ENCODE measurements around the gene DOP1B.
"Not testable (repeated sequence)": the region's sequence is repeated elsewhere in the genome, so short reads cannot be mapped to it uniquely, and the experiment has no call there.

Gene DOP1B

DNA sequence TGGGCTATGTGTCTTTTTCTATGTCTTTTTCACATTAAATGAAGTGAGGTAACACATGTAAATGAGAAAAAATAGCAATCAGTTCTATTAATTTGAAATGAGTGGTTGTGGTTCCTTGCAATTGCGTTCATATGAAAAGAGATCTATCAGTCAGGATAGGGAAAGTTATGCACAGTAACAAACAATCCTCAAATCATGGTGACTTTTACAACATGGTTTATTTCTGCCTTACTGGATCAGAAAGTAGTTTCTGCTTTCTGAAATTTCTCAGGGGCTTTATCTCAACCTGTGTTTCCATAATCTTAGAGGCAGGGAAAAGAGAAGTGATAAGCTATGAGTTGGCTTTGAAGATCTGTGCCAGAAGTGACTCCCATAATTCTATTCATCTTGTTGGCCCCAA lies 39.0 kb downstream of the DOP1B start:
- no peak for DNase-seq (ENCODE audit: low spot score)
- TF ChIP-seq, protein P1, sequence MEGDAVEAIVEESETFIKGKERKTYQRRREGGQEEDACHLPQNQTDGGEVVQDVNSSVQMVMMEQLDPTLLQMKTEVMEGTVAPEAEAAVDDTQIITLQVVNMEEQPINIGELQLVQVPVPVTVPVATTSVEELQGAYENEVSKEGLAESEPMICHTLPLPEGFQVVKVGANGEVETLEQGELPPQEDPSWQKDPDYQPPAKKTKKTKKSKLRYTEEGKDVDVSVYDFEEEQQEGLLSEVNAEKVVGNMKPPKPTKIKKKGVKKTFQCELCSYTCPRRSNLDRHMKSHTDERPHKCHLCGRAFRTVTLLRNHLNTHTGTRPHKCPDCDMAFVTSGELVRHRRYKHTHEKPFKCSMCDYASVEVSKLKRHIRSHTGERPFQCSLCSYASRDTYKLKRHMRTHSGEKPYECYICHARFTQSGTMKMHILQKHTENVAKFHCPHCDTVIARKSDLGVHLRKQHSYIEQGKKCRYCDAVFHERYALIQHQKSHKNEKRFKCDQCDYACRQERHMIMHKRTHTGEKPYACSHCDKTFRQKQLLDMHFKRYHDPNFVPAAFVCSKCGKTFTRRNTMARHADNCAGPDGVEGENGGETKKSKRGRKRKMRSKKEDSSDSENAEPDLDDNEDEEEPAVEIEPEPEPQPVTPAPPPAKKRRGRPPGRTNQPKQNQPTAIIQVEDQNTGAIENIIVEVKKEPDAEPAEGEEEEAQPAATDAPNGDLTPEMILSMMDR (IDR thresholded peaks at IDR 0.05; ENCODE audit: extremely low read depth, insufficient read depth, missing control alignments), result no peak
- in situ Hi-C loops (cut with MboI; ENCODE audit: low pct_unique_long_range_greater_than_20kb, low sequenced_read_pairs, unreplicated experiment), result no loop called here

DNA sequence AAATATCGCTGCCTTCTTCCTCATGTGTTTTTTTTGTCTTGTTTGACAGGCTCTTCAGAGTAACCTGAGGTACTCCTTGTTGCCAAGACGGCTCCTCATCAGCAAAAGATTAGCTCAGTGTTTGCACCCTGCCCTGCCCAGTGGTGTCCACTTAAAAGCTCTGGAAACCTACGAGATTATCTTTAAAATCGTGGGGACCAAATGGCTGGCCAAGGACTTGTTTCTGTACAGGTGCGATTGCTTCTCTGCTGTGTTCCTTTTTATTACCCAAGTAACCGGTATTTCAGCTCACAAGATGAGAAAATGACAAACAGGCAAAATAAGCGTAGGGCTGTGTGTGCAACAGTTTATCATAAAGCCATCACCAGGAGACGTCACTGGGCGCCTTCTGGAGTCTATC lies 42.4 kb downstream of the DOP1B start:
- in situ Hi-C loops (cut with MboI; ENCODE audit: low pct_unique_long_range_greater_than_20kb, low sequenced_read_pairs, unreplicated experiment), result no loop called here
- TF ChIP-seq, protein P1 (IDR thresholded peaks at IDR 0.05; ENCODE audit: extremely low read depth, insufficient read depth, missing control alignments), result no peak
- DNase-seq (ENCODE audit: low spot score), result no peak

DNA sequence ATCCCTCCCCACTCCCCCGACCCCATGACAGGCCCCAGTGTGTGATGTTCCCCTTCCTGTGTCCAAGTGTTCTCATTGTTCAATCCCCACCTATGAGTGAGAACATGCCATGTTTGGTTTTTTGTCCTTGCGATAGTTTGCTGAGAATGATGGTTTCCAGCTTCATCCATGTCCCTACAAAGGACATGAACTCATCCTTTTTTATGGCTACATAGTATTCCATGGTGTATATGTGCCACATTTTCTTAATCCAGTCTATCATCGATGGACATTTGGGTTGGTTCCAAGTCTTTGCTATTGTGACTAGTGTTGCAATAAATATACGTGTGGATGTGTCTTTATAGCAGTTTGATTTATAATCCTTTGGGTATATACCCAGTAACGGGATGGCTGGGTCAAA lies 43.0 kb downstream of the DOP1B start:
- DNase-seq (ENCODE audit: low spot score); in situ Hi-C loops (cut with MboI; ENCODE audit: low pct_unique_long_range_greater_than_20kb, low sequenced_read_pairs, unreplicated experiment): not testable (repeated sequence)

DNA sequence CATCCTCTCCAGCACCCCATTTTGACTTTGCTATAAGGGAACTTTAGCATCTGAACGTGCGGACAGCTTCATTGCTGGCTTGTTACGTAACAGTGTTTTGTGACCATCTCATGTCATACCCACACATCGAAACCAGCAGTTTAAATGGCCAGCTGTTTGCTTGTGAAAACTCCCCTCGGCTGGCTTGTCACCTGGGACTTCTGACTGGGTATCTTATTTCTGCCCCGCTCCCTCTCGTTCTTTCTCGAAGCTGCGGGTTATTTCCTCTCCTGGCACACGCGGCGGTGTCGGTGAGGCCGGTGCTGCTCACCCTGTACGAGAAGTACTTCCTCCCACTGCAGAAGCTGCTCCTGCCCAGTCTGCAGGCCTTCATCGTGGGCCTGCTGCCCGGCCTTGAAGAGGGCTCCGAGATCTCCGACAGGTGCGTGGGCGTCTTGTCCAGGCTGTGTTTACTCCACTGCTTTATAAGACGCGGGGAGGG lies 43.5 kb downstream of the DOP1B start:
- TF ChIP-seq, protein P1 (IDR thresholded peaks at IDR 0.05; ENCODE audit: extremely low read depth, insufficient read depth, missing control alignments), result no peak
- in situ Hi-C loops (cut with MboI; ENCODE audit: low pct_unique_long_range_greater_than_20kb, low sequenced_read_pairs, unreplicated experiment), result no loop called here
- DNase-seq (ENCODE audit: low spot score), result no peak

DNA sequence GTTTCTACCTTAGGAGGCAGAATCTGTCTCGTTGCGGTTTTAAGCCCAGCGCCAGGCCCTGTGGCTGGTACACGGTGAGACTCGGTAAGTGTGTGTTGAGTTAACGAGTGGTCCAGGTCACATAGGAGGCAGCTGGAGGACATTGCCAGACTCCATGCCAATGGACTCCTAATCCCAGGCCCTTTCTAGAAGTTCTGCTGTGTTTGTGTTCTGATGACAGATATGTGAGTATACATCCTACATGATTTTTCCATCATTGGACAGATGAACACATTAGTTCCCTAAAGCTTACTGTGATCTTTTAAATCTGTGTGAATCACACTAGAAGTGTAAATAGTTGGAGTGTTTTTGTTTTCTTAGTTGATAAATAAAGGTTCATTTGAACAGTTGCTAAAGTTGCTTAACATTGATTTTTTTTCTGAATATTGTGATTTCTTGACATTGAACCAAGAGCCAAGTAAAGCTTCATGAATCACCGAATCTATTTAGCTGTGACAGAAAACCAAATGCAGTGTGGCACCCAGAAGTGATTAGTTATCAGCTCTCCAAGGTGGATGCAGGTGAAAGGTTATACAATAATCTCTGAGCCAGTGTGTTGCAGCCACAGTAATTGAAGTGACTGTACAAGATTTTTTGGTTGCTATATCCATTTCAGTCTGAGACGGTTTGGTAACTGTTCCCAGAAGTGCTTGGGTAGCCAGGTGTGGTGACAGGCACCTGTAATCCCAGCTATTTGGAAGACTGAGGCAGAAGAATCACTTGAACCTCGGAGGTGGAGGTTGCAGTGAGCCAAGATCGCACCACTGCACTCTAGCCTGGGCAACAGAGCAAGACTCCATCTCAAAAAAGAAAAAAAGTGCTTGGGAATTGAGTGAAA lies 46.3 kb downstream of the DOP1B start:
- no peak for DNase-seq (ENCODE audit: low spot score)
- TF ChIP-seq, protein P1 (IDR thresholded peaks at IDR 0.05; ENCODE audit: extremely low read depth, insufficient read depth, missing control alignments), result no peak
- in situ Hi-C loops (cut with MboI; ENCODE audit: low pct_unique_long_range_greater_than_20kb, low sequenced_read_pairs, unreplicated experiment), result no loop called here

DNA sequence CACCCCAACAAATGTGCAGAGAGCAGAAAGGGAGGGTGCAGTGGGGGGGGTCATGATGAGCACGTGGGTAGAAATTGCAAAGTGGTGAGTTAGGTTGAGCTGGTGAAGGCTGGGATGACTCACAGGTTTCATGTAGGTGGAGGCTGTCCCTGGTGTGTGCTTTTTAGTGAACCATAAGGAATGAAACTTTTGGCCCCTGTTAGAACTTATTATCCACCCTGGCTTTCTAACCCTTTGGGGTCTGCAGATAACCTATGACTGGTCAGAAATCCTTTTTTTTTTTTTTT lies 46.9 kb downstream of the DOP1B start:
- TF ChIP-seq, protein P1 (IDR thresholded peaks at IDR 0.05; ENCODE audit: extremely low read depth, insufficient read depth, missing control alignments), result no peak
- peak; percentile 70 for DNase-seq (ENCODE audit: low spot score)
- in situ Hi-C loops (cut with MboI; ENCODE audit: low pct_unique_long_range_greater_than_20kb, low sequenced_read_pairs, unreplicated experiment), result no loop called here

DNA sequence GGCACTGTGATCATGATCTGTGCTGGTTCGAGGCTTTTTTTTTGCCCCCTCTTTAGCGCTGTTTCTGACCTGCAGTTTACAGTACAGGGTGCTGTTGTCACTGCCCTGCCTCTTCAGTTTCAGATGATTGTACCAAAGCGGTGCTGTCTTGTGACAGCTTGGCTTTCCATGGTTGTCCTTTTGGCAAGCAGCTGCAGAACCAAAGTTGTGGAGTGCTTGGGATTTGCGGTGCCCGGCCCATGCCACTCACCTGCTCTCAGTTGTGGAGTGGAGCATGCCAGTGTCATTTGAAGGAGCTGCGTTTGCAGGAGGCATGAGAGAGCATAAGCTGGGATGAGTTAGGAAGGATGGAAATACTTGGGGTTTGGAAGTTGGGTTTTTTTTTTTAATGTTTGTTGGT lies 48.4 kb downstream of the DOP1B start:
- TF ChIP-seq, protein P1 (IDR thresholded peaks at IDR 0.05; ENCODE audit: extremely low read depth, insufficient read depth, missing control alignments), result no peak
- in situ Hi-C loops (cut with MboI; ENCODE audit: low pct_unique_long_range_greater_than_20kb, low sequenced_read_pairs, unreplicated experiment), result no loop called here
- DNase-seq (ENCODE audit: low spot score), result no peak
